Ectodermal cell (in vitro differentiated cells): Measurements from ENCODE around the gene PAWR.
"Not testable (repeated sequence)": the region's sequence is repeated elsewhere in the genome, so short reads cannot be mapped to it uniquely, and the experiment has no call there.

Source experiments
- H3K27ac ChIP-seq: 2 replicates; pipeline ENCODE4 v1.7.0; 2013; ENCODE audit warnings: mild to moderate bottlenecking, low read depth, low read length; ENCODE audit not compliant: insufficient read depth, poor library complexity, severe bottlenecking
- H3K27me3 ChIP-seq: 2 replicates; pipeline ENCODE4 v1.7.0; 2013; ENCODE audit warnings: mild to moderate bottlenecking, low read length; ENCODE audit not compliant: insufficient read depth, control insufficient read depth, poor library complexity, severe bottlenecking
- H3K36me3 ChIP-seq: one replicate; pipeline ENCODE4 v1.7.0; 2013; ENCODE audit warnings: low read length; ENCODE audit not compliant: control insufficient read depth, insufficient read depth
- H3K4me1 ChIP-seq: one replicate; pipeline ENCODE4 v1.7.0; 2013; ENCODE audit warnings: low read length; ENCODE audit not compliant: control insufficient read depth, insufficient read depth
- H3K4me3 ChIP-seq: 2 replicates; pipeline ENCODE4 v1.7.0; 2013; ENCODE audit warnings: low read depth, low read length, control low read depth; ENCODE audit not compliant: insufficient read depth
- H3K9me3 ChIP-seq: 2 replicates; pipeline ENCODE4 v1.7.0; 2013; ENCODE audit warnings: mild to moderate bottlenecking, low read length, moderate library complexity; ENCODE audit not compliant: control insufficient read depth
- WGBS, 2 experiments: methylation state at CpG; one replicate each; pipeline ENCODE4 v1.1.7; 2013; ENCODE audit warnings: missing lambda C conversion rate in 2 of 2; 5-methylcytosine and 5-hydroxymethylcytosine counted together

Gene PAWR

GRCh38 chr12:79652521-79652920, 38.2 kb downstream of the PAWR start:
- H3K4me1 ChIP-seq: no peaks in the 10 kb centered on the region
- H3K9me3 ChIP-seq: peaks cover 2% of the 10 kb centered on the region
- no peak overlapping the region for H3K27ac ChIP-seq
- H3K36me3 ChIP-seq: no peaks in the 10 kb centered on the region
- H3K4me3 ChIP-seq: no peak overlapping the region
- H3K27me3 ChIP-seq: no peaks in the 10 kb centered on the region
- WGBS, 2 experiments: no CpG with 5 or more reads among the region's 1 CpG

GRCh38 chr12:79650440-79650839, 40.3 kb downstream of the PAWR start:
- WGBS, 2 experiments: 95% methylated on average over 2 of the region's 2 CpGs
- H3K36me3 ChIP-seq: no peaks in the 10 kb centered on the region
- no peak overlapping the region for H3K27ac ChIP-seq
- peaks cover 4% of the 10 kb centered on the region for H3K9me3 ChIP-seq
- no peak overlapping the region for H3K4me3 ChIP-seq
- H3K27me3 ChIP-seq: no peaks in the 10 kb centered on the region
- peaks cover 4% of the 10 kb centered on the region for H3K4me1 ChIP-seq

- Histone ChIP-seq H3K36me3 (no peaks in the 10 kb centered on the region), H3K27me3 (no peaks in the 10 kb centered on the region), H3K27ac (no peak overlapping the region), H3K9me3 (peaks cover 4% of the 10 kb centered on the region), H3K4me1 (peaks cover 15% of the 10 kb centered on the region), H3K4me3 (no peak overlapping the region)
- WGBS, 2 experiments: 82 to 84% methylated on average over 1 of the region's 1 CpG
Observed at GRCh38 chr12:79648881-79649280, 41.9 kb downstream of the PAWR start.

- peaks cover 15% of the 10 kb centered on the region for H3K4me1 ChIP-seq
- not testable (repeated sequence) for H3K9me3 ChIP-seq, H3K27me3 ChIP-seq, H3K27ac ChIP-seq, H3K36me3 ChIP-seq, H3K4me3 ChIP-seq
- WGBS, 2 experiments: 85 to 96% methylated on average over 4 of the region's 4 CpGs
Observed at GRCh38 chr12:79646843-79647242, 43.9 kb downstream of the PAWR start.

- H3K4me3 ChIP-seq: no peak overlapping the region
- H3K9me3 ChIP-seq: peaks cover 4% of the 10 kb centered on the region
- H3K27ac ChIP-seq: no peak overlapping the region
- H3K27me3 ChIP-seq: no peaks in the 10 kb centered on the region
- no peaks in the 10 kb centered on the region for H3K36me3 ChIP-seq
- H3K4me1 ChIP-seq: peaks cover 15% of the 10 kb centered on the region
Observed at GRCh38 chr12:79645235-79645630, 45.5 kb downstream of the PAWR start.

- Histone ChIP-seq H3K4me1 (peaks cover 15% of the 10 kb centered on the region), H3K27me3 (no peaks in the 10 kb centered on the region), H3K27ac (no peak overlapping the region), H3K4me3 (no peak overlapping the region), H3K36me3 (no peaks in the 10 kb centered on the region), H3K9me3 (peaks cover 4% of the 10 kb centered on the region)
- WGBS, 2 experiments: 73 to 75% methylated on average over 2 to 3 of the region's 4 CpGs
Observed at GRCh38 chr12:79644274-79645234, 46.2 kb downstream of the PAWR start.

- Histone ChIP-seq H3K4me1 (peaks cover 15% of the 10 kb centered on the region), H3K4me3 (no peak overlapping the region), H3K9me3 (peaks cover 4% of the 10 kb centered on the region), H3K27ac (no peak overlapping the region), H3K36me3 (no peaks in the 10 kb centered on the region), H3K27me3 (no peaks in the 10 kb centered on the region)
- 88 to 94% methylated on average over 1 to 2 of the region's 2 CpGs for WGBS, 2 experiments
Observed at GRCh38 chr12:79643821-79644220, 46.9 kb downstream of the PAWR start.

- Histone ChIP-seq H3K4me3 (no peak overlapping the region), H3K9me3 (no peaks in the 10 kb centered on the region), H3K4me1 (peaks cover 8% of the 10 kb centered on the region), H3K36me3 (no peaks in the 10 kb centered on the region), H3K27ac (no peak overlapping the region), H3K27me3 (no peaks in the 10 kb centered on the region)
- 91% methylated on average over 2 of the region's 2 CpGs; no CpG with 5 or more reads in 1 of the 2 experiments for WGBS, 2 experiments
Observed at GRCh38 chr12:79638490-79638889, 52.3 kb downstream of the PAWR start.

- Histone ChIP-seq H3K9me3 (no peaks in the 10 kb centered on the region), H3K27me3 (no peaks in the 10 kb centered on the region), H3K36me3 (no peaks in the 10 kb centered on the region), H3K27ac (no peak overlapping the region), H3K4me1 (peaks cover 8% of the 10 kb centered on the region), H3K4me3 (no peak overlapping the region)
- WGBS, 2 experiments: 68 to 77% methylated on average over 2 of the region's 2 CpGs
Observed at GRCh38 chr12:79637093-79637492, 53.7 kb downstream of the PAWR start.

- Histone ChIP-seq H3K27me3 (no peaks in the 10 kb centered on the region), H3K4me1 (peaks cover 8% of the 10 kb centered on the region), H3K36me3 (no peaks in the 10 kb centered on the region), H3K9me3 (no peaks in the 10 kb centered on the region), H3K27ac (no peak overlapping the region), H3K4me3 (no peak overlapping the region)
Observed at GRCh38 chr12:79635676-79636075, 55.1 kb downstream of the PAWR start.
